OCI-LY1 (cell line): Measurements from ENCODE around the gene CMTM2.

ENCODE experiments used
- CTCF ChIP-seq: fragments of 200-600 bp; sonication (generic), shearing (Covaris generic); IDR thresholded peaks from 2 replicates; pipeline ENCODE4 v1.5.1; 2017; ENCODE audit warnings: mild to moderate bottlenecking, antibody characterized with exemption, low read length, moderate library complexity, mixed read lengths
- EZH2 ChIP-seq: fragments of 200-600 bp; sonication (generic), shearing (Covaris generic); IDR thresholded peaks from 2 replicates; pipeline ENCODE4 v1.8.0; 2017; ENCODE audit warnings: borderline replicate concordance, mixed run types, mild to moderate bottlenecking, antibody characterized with exemption, low read length, moderate library complexity, mixed read lengths

GRCh38 chr16:66623755-66624154, 44.5 kb downstream of the CMTM2 start:
- no peak for TF ChIP-seq CTCF
- no peak for TF ChIP-seq EZH2
